HG03095 (cell line): ENCODE results near the gene FETUB.

ENCODE experiments used
- ATAC-seq: cut with Tn5 transposase; IDR thresholded peaks from one replicate; pipeline ENCODE4 v1.9.1; 2021; ENCODE audit warnings: moderate library complexity; ENCODE audit not compliant: unreplicated experiment

Gene FETUB

DNA sequence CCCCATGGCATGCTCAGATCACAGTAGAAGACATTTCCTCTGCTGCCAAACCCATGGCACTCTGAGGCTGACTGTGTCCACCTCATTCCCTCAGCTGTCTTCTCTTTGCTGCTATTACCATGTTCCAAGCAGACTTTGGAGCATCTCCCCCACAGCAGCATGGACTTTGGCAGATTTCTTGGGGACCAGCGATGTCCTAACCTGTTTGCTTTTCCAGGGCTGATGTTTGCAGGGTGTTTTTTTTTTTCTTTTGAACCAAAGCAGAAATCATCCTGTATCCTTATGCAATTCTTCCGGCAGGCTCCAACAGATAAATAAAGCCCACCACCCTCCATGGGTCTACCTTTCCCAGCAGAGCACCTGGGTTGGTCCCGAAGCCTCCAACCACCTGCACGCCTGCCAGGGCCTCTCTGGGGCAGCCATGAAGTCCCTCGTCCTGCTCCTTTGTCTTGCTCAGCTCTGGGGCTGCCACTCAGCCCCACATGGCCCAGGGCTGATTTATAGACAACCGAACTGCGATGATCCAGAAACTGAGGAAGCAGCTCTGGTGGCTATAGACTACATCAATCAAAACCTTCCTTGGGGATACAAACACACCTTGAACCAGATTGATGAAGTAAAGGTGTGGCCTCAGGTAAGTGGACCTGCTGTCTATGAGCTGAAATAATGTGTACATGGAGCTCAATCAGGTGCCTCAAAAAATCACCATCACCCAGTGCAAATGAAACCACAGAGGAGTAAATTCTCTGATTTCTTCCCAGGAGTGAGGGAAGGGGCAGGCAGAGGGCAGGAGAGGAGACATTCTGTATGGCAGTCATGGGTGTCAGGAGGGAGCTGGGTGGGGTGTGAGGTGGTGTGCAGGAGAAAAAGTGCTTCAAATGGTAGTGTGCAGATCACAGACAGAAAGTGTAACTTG is 27.2 kb upstream of the FETUB start, which contains the start of gene AHSG:
TSS of gene AHSG (plus strand) at position 340 of the 916 bp plus-strand sequence. CDS start at position 422, 82 bp downstream.
- ATAC-seq, result no peak

DNA sequence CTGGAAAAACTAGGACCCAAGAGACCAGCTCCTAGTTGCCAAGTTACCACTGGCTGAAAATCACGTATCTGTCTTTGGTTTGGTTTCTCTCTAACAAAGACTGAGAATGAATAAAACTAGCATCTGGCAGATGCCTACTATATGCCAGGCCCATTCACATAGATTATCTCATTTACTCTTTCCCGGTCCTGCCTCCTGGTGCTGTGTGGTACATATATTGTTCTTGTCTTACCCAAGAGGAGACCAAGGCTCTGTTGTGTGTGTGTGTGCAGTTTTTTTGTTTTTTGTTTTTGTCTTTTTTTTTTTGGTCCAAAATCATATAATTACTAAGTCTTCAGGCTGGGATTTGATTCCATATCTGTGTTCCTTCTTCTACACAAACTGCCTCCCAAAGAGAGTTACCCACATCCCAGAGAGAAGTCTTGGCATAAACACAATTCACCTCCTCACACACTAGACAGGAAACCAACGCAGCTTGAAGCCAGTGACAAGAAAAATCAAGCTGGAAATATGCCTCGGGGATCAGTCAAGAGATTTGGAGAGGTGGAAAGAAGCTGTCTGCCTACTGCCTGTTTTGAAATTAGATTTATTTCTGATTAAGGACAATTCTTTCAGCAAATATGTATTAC is 26.4 kb upstream of the FETUB start:
- ATAC-seq, result no peak

DNA sequence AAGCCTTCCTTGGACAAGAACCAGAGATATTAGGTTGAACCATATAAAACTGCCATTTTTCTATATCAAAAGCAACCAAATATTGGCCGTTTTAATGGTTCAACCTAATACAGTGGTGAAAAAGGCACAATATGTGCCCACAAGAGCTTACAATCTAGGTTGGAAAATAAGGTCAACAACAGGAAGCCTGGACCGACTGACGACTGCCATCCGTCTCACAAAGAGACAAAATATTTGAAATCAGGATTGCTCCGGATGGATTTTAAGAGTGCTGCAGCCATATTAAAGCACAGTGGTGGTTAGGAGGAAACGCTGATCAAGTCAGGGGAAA is 26.0 kb upstream of the FETUB start:
- ATAC-seq, result no peak

DNA sequence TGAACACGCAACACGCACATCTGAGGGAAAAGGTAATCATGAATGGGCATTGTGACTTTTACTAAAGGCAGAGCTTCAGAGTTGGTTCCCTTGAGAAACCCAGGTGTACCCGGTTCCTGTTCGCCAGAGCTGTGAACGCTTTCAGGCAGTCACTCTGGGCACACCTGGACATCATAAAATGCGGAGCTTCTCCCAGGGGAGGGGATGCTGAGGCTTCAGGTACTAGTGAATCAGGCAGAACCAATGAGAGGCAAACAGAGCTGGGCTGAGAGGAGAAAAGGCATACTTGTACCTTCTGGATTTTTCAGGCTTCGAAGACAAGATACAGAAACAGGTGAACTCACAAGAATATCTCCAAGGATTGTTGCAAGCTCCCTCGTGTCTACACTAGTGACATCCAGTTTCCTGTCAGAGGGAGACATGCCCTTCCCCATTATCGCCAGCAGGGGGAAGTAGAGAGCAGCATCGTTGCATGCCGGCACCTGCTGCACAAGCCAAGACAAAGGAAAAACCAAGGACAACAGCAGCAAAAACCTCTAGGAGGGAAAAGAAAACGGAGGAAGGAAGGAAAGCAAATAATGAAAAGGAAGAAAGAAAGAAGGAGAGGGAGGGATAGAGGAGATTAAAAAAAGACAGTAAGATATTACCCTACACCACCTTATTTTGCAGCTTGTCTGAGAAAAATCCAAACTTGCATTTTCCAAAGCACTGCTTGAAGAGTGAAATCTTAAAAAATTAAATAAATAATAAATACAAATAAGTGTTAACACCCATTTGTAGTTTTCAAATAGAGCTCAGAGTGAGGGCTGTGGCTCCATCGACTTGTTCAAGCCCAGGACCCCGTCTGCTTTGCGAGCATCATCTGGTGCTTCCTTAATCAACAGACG is 25.4 kb upstream of the FETUB start:
- ATAC-seq, result no peak

DNA sequence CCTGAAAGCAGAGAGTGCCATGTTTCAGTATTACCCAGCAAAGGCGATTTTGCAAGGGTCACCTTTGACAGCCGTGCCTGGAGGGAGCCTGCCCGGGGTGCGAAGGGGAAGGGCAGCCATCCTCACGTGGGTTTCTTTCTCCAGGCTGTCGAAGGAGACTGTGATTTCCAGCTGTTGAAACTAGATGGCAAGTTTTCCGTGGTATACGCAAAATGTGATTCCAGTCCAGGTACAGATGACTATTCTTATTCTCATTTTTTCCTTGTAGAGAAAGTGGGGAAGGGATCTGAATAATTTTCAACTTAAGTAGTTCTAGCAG is 23.9 kb upstream of the FETUB start:
- ATAC-seq, result no peak

DNA sequence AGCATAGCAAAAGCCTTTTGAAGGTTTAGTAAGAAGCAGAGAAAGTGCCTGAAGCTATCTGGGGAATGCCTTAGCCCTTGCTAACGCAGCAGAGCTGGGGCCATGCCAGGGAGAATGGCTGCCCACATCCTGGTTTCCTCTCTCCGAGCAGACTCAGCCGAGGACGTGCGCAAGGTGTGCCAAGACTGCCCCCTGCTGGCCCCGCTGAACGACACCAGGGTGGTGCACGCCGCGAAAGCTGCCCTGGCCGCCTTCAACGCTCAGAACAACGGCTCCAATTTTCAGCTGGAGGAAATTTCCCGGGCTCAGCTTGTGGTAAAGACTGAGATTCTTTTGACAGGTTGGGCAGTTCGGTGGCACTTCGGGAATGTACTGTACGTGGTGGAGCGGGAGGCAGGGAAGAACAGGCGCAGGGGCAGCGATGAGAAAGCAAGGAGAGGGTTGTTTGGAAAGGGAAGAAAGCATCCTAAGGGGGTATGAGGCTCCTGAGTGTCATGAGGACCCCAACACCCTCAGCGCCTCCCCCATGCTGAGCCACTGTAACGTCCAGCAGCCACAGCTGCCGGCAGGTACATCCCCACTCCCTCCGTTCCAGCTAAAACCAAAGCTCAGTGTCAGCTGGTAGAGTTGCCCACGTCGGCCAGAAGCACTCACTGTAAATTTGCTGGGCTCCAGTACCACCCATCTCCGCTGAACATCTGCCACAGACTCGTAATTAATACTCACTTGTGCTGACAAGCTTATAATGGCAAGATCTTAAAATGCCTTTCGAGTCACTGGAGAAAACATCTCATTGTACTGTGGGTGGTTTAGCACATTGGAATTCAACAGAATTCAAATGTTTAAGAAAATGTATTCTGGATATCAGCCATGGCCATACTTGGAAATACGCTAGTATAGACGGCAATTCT is 22.9 kb upstream of the FETUB start:
- peak; percentile 97 for ATAC-seq

DNA sequence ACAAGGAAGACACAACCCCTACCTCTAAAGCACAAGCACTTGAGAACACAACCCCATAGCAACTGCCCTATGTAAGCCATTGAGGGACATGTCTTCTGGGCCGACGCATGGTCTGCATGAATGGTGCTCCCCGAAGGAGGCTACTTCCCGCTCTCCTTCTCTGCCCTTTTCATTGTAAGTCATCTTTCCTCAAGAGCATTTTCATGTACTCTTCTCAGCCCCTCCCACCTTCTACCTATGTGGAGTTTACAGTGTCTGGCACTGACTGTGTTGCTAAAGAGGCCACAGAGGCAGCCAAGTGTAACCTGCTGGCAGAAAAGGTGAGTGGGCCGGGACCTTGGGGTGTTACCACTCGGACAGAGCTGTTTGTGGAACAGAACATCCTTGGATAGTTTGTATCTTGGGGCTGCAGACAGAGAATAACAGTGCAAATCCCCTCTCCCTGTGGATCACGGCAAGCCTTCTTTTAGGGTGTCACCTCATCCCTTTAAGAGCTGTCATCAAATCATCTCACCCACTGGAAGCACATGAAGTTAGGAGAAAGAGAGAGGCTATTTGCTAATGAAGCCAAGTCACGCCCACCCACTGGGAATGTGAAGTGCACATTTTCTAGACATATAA is 21.8 kb upstream of the FETUB start:
- ATAC-seq, result no peak

DNA sequence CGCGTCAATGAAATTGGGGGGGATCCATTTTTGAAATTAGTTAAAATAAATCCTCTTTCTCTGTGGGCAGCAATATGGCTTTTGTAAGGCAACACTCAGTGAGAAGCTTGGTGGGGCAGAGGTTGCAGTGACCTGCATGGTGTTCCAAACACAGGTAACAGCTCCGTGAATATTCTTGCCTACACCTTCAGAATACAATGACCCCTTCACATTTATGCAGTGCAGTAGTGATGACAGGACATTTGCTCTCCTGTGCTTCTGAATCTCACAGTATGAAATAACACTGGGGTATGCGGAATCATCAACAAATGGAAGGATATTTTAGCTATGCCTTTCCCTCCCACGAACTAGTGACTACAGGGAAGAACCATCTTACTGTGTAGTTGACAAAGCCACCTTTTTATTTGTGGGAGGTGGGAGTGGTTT is 20.4 kb upstream of the FETUB start:
- no peak for ATAC-seq

DNA sequence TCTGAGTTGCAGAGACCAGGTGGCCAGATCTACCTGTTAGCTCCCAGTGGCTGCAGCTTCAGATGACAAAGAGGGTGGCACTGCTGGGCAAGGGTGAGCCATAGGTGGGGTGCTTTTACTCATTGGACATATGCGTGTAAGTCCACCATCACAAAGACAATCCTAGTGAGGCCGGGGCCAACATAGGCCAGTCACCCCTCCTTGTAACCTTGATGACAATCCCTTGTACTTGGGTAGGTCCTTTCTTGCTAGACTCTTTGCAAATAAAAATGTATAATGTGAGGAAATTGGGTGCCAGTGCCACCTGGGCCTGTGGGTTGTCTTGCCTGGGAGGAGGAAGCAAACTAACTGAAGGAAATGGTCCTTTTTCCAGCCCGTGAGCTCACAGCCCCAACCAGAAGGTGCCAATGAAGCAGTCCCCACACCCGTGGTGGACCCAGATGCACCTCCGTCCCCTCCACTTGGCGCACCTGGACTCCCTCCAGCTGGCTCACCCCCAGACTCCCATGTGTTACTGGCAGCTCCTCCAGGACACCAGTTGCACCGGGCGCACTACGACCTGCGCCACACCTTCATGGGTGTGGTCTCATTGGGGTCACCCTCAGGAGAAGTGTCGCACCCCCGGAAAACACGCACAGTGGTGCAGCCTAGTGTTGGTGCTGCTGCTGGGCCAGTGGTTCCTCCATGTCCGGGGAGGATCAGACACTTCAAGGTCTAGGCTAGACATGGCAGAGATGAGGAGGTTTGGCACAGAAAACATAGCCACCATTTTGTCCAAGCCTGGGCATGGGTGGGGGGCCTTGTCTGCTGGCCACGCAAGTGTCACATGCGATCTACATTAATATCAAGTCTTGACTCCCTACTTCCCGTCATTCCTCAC is 19.7 kb upstream of the FETUB start:
- ATAC-seq, result no peak

DNA sequence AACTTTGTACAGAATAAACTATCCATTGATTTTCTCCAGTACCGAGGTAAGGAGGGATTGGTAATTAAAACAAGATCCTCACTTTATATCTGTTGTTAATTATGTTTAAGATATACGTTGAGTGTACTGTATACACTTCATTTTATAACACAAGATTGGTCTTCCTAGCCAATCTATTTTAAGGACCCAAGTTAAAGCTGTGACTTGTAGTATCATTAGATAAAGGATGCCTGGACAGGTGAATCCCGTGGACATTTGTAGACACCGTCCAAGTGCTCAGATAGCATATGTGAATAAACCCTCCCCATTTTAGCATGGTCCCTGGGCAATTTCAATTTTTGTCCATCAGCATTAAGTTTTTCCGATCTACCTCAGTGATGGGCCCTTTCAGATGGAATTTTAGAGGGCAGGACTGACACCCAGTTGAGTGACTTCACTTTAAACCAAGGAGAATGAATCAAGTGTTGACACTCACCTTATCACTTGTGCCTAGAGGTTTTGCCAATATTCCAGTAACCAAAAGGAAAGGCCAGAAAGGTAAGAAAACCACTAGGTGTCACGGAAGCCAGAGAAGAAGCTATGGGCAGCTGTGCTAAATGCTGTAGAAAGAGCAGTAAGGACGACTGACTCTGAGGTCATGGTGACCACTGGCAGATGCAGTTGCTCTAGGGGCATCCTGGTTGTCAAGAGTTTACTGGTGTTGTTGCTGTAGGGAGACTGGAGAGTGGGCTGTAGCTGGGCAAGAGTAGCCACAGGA is 18.1 kb upstream of the FETUB start:
- ATAC-seq, result no peak

DNA sequence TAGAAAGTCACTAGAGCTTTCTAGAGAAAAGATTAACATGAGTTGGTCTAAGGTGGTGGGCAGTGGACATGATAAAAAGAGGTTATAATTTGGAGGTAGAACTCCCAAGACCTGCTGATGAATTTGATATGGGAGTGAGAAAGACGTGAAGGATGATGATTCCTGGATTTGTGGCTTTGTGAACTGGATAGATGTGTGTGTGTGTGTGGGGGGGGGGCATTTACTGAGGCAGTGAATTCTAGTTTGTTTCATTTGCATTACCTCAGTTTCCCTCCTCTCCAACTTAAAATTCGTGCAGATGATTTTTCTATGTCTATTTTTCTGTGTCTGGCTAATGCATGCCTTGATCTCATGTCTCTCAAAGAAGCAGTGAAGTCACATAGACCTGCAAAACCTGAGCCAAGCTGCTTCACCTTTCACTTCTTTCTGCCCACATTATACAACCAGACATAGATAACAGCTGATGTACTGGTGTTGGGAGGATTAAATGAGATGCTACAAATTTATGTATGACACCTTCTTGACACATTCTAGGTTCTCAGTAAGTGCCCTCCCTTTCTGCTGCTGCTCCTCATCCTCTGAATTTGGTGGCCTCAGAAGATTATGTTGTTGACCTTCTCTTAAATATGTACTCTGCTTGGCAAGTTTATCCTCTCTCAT is 17.4 kb upstream of the FETUB start:
- no peak for ATAC-seq

DNA sequence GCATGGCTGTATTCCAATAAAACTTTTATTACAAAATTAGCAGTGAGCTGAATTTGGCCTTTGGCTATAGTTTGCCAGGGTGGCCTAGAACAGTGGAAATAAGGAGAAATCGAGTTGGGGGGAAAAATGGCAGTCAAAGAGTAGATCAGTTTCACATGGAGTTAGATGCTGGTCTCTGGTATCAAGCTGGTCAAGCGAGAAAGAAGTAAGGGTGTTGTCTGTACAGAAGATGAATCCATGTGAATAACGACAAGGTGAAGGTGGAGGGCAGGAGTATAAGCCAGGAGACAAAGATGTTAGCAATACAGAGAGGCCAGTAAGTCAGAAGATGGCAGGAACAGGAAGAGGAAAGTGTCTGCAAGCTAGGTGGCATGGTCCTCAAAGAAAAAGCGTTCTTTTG is 15.6 kb upstream of the FETUB start:
- ATAC-seq, result no peak

DNA sequence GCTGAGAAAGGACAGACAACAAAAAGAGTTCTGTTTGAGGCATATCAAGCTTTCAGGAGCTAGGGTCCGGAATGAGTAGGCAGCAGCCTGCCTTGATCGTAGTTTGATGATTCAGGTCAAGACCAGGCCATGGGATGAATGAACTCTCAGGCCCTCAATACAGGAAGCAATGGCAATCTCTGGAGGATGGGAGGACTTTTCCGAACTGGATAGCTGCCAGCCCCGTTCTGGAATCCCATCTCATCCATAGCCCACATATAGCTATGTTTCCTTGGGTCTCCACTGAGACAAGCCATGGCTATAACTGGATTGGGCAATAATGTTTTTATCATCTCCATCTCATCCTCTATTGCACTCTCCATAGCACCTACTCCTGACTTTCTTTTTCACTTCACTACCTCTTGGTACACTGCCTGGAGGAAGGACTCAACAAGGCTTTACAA is 14.6 kb upstream of the FETUB start:
- no peak for ATAC-seq

DNA sequence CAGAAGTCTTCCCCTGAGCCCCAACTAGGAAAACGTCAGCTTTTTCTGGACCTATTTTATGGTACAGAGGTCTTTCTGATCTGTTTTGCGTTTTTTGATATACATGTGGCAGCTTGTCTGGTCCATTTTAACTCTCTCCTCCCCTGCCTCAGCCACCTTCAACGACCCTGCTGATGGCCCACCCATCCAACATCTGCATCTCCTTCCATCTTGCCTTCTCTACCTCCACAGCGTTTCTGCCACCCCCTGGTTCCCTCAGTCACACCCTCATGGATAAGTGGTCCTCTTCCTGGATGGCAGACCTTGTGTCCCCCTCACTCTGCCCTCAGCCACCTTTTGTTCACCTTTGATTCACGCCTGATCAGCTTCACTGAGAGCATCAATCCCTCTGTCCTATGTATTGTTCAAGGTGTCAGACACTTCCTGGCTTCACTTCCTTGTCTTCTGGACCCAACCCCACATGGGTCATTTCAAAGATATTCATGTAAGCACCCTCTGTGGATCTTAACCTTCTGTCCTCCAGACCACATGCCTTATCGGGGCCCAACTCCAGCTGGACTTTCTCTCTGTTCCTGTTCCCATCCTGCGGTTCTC is 13.8 kb upstream of the FETUB start:
- no peak for ATAC-seq

DNA sequence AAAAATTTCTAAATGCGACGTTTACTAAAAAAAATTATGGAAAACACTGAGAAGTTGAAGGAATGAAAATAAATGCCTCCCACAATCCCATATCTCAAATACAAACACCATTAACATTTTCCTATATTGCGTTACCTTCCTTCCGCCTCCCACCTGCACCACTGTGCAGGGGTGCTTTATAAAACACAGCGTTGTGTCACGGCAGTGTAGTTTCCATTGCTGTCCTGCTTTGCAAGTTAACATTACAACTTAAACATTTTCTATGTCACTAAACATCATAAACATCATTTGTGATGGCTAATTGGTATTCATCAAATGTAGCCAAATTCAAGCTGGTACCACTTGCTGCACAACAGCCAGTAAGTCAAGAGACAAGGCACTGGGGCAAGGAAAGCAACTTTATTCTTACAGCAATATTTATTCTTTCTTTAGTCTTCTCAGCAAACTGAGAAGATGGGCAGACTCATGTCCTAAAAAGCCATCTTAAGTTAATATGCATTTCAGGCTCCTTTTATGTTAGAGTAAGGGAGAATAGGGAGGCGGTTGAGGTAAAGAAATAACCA is 12.3 kb upstream of the FETUB start:
- no peak for ATAC-seq

DNA sequence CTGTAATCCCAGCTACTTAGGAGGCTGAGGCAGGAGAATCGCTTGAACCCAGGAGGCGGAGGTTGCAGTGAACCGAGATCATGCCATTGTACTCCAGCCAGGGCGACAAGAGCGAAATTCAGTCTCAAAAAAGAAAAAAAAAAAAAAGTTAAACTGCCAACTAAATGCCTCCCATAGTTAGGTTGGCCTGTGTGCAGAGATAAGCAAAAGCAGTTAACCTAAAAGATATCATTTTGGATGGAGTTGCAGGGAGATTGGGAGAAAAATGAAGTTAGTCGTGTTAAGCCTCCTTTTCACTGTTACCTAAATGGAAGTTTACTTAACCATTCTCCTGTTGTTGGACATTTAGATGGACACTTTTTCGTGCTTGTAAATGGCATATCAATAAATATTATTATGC is 11.4 kb upstream of the FETUB start:
- ATAC-seq, result no peak
